ENCODE measurements around the gene MUC2. TPM values are rescaled to one million over a fixed set of nuclear protein-coding genes. Genes with fewer than 3 reads are reported as not detected.

The MUC2 gene
- total RNA-seq, 1 donor from 2014 or later, result not detected

GRCh38 chr11:1121813-1122663 is 47.4 kb downstream of the MUC2 start:
- no peak overlapping the region for H3K4me3 ChIP-seq (ENCODE audit: low read depth, low read length)
- no peak for DNase-seq (ENCODE audit: low read depth)
- no peak for TF ChIP-seq CTCF (conservative IDR thresholded peaks at IDR 0.05; ENCODE audit: low read depth, low read length)

GRCh38 chr11:1122664-1123002 is 48.0 kb downstream of the MUC2 start:
- TF ChIP-seq CTCF (conservative IDR thresholded peaks at IDR 0.05; ENCODE audit: low read depth, low read length), result no peak
- DNase-seq (ENCODE audit: low read depth), result no peak

GRCh38 chr11:1123970-1124369 is 49.3 kb downstream of the MUC2 start:
- DNase-seq (ENCODE audit: low read depth), result no peak
- no peak overlapping the region for H3K4me3 ChIP-seq (ENCODE audit: low read depth, low read length)
- TF ChIP-seq CTCF (conservative IDR thresholded peaks at IDR 0.05; ENCODE audit: low read depth, low read length), result no peak

More at GRCh38 chr11:1122664-1123002, 48.0 kb downstream of the MUC2 start:
- H3K4me3 ChIP-seq (ENCODE audit: low read depth, low read length), result no peak overlapping the region

Other genes starting within 250 kb of the MUC2 start
- 21.0 and 55.7 TPM in 2 replicates for gene CRACR2B, start 247.0 kb upstream of the MUC2 start, total RNA-seq
- gene CD151, start 241.9 kb upstream of the MUC2 start, total RNA-seq, result 538 and 626 TPM in 2 replicates
- gene POLR2L, start 232.3 kb upstream of the MUC2 start, total RNA-seq, result 166 and 213 TPM in 2 replicates
- 118 and 188 TPM in 2 replicates for gene TSPAN4, start 232.0 kb upstream of the MUC2 start, total RNA-seq
- gene CHID1, start 164.1 kb upstream of the MUC2 start, total RNA-seq, result 95.6 and 108 TPM in 2 replicates
- 48.5 and 49.8 TPM in 2 replicates for gene AP2A2, start 149.0 kb upstream of the MUC2 start, total RNA-seq
- gene MUC6, start 38.2 kb upstream of the MUC2 start, total RNA-seq, result not detected in 2 replicates
- not detected in 2 replicates for gene MUC5AC, start 83.1 kb downstream of the MUC2 start, total RNA-seq
- gene MUC5B, start 148.2 kb downstream of the MUC2 start, total RNA-seq, result not detected in 2 replicates
- 22.0 and 28.5 TPM in 2 replicates for gene TOLLIP, start 234.8 kb downstream of the MUC2 start, total RNA-seq